GM12875 (cell line): ENCODE results near the gene PADI1.

Source experiments
- H3K4me3 ChIP-seq: one replicate; pipeline ENCODE4 v1.5.1; 2011; ENCODE audit warnings: low read depth, low read length, control low read depth
- TF ChIP-seq, protein P1 (sequence below): IDR thresholded peaks from 2 replicates; pipeline ENCODE4 v1.5.1; 2011; ENCODE audit warnings: low read depth, mild to moderate bottlenecking, control low read depth, inconsistent platforms, low read length, moderate library complexity, borderline replicate concordance; ENCODE audit not compliant: insufficient read depth

Gene PADI1

DNA sequence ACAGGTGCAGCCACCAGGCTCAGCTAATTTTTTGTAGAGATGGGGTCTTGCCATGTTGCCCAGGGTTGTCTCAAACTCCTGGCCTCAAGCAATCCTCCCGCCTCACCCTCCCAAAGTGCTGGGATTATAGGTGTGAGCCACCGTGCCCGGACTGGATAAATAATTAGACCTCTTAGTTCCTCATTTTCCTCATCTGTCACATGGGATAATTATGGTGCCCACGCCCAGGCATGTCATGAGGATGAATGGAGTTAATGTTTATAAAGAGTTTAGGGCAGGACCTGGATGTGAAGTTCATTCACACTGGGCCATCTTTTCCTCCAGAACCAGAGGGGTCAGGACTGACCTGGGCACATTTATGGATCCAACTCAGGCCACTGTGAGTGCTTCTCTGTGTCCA lies 67.7 kb downstream of the PADI1 start:
- TF ChIP-seq, protein P1, sequence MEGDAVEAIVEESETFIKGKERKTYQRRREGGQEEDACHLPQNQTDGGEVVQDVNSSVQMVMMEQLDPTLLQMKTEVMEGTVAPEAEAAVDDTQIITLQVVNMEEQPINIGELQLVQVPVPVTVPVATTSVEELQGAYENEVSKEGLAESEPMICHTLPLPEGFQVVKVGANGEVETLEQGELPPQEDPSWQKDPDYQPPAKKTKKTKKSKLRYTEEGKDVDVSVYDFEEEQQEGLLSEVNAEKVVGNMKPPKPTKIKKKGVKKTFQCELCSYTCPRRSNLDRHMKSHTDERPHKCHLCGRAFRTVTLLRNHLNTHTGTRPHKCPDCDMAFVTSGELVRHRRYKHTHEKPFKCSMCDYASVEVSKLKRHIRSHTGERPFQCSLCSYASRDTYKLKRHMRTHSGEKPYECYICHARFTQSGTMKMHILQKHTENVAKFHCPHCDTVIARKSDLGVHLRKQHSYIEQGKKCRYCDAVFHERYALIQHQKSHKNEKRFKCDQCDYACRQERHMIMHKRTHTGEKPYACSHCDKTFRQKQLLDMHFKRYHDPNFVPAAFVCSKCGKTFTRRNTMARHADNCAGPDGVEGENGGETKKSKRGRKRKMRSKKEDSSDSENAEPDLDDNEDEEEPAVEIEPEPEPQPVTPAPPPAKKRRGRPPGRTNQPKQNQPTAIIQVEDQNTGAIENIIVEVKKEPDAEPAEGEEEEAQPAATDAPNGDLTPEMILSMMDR: no peak
- no peak overlapping the region for H3K4me3 ChIP-seq

DNA sequence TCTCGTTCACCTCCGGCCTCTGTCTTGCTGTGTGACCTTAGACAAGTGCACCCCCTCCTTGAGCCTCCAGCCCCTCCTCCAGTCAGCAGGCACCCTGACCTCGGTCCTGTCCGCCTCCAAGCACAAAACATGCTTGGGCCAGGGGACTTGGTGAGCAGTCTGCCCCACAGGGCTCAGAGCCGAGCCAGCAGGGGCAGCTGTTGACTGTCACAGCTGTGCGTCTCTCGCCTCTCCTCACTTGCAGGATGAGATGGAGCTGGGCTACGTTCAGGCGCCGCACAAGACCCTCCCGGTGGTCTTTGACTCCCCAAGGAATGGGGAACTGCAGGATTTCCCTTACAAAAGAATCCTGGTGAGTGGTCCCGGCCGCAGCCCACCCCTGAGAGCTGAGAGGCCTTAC lies 68.2 kb downstream of the PADI1 start:
- no peak overlapping the region for H3K4me3 ChIP-seq

DNA sequence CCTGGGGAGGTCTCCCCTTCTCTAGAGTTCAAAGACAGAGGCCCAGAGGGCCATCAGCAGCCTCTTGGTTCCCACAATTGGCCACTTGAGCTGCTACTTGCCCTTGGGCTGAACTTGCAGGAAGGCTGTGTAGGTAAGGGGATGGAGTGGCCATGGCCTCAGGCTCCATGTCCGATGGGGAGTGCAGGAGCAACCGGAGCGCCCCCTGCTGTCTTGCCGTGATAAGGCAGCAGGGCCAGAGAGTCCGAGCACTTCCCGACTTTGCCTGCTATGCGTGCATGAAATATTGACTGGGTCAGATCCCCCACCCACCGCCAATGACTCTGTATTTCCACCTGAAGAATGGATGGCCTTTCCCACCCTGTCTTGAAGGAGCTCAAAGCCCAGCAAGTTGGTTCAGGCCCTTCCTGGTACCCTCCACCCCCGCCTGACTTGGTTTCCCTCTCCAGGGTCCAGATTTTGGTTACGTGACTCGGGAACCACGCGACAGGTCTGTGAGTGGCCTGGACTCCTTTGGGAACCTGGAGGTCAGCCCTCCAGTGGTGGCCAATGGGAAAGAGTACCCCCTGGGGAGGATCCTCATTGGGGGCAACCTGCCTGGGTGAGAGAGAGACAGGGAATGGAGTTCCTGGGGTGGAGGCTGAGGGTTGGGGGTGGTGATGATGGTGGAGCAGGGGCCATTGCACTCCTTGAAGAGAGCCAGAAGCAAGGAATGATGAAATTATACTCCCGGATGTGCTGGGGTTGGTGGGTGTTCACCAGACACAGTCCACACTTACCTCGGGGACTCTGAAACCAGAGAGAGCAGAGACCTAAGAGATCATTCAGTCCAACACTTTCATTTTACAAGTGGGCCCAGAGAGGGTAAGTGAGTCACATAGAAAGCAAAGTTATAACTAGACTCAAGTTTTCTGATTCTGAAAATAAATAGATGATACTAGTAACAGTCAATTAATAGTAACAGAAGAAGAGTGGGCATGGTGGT lies 69.5 kb downstream of the PADI1 start:
- TF ChIP-seq, protein P1: peak; percentile 92

More for the DNA sequence above, 68.2 kb downstream of the PADI1 start:
- TF ChIP-seq, protein P1: no peak

DNA sequence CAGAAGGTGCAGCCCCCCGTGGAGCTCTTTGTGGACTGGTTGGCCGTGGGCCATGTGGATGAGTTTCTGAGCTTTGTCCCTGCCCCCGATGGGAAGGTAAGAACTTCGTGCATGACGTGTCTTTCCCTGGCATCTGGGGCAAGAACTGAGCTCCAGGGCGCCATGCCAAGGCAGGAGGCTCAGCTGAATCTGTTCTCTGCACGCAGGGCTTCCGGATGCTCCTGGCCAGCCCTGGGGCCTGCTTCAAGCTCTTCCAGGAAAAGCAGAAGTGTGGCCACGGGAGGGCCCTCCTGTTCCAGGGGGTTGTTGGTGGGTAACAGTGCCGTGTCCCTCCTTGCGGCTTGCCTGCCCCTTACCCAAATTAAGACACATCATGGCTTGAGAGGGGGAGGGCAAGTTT lies 71.6 kb downstream of the PADI1 start:
- no peak overlapping the region for H3K4me3 ChIP-seq
- TF ChIP-seq, protein P1: no peak

More for the DNA sequence above, 69.5 kb downstream of the PADI1 start:
- H3K4me3 ChIP-seq: no peak overlapping the region

DNA sequence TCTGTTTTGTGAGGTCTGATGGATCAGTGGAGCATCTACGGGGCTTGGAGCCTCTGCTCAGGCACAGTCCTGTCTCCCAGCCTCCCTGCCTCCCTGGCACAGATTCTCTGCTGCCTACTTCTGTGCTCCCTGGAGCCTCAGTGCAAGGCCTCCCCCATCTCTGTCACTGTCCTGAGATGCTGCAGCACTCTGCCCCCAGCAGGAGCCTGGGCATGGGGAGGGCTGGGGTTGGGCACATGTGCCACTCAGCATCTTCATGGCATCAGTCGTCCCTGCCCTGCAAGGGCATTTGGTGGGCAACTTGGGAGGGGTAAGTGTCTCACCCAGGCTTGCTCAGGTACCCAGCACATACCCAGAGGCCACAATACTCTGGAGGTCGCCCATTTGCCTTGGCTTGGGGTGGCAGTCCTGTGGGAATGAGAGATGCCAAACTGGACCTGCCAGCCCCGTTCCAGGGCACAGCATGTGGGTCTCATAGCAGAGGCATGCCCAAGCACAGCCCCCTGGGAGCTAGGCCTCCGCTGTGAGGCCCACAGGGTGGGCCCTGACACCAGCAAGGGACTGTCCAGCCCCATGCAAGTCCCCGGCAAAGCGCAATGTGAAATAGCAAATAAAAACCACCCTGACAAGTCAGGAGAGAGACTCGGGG lies 72.7 kb downstream of the PADI1 start:
- no peak overlapping the region for H3K4me3 ChIP-seq
- TF ChIP-seq, protein P1: no peak

DNA sequence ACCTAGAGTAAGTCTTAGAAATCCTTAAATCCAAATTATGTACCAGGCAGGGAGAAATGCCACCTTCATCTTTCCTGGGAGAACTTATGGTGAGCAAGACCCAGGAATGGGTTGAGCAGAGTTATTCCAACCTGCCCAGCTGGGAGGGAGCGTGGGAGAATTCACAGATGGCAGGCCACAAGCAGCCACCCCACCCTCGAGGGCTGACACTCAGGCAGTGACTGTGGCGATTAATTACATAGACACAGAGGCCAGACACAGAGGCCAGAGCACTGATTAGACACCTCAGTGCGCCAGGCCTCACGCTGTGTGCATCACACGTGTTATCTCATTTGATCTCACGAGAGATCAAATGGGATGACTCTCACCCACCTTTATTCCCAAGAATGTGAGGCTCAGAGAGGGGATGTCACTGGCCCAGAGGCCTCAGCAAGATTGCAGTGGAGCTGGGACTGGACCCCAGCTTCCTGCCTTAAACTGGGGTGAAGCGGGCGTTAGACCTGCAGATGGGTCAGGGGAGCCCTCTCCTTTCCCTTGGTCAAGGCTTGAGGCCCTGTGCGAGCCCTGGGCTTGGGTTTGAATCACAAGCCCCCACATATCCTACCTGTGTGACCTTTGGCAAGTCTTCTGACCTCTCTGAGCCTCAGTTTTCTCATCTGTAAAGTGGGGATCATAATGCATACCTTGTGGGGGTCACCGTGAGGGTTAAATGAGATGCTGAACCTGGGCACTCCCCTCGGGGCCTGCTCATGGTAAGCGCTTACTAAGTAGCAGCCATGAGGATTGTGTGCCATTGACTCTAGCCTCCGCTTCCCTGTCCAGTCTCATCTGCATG lies 74.3 kb downstream of the PADI1 start:
- TF ChIP-seq, protein P1: no peak
- no peak overlapping the region for H3K4me3 ChIP-seq
